GM23338 (cell line): ENCODE results near the gene CDRT15L2. TPM values are rescaled to one million over a fixed set of nuclear protein-coding genes. Genes with fewer than 3 reads are reported as not detected.

Experiments used
- ATAC-seq: fragments of 200-7000 bp; cut with Tn5 transposase; 3 replicates; pipeline ENCODE4 v1.9.1; 2020
- DNase-seq: peaks from one replicate; pipeline ENCODE4 v3.0.0-alpha.2; 2015; ENCODE audit warnings: low spot score
- H2AFZ ChIP-seq: fragments of 200-600 bp; sonication (generic); 2 replicates; pipeline ENCODE4 v1.8.0; 2016; ENCODE audit warnings: antibody characterized with exemption, mild to moderate bottlenecking, moderate library complexity
- H3F3A ChIP-seq: fragments of 200-600 bp; sonication (generic); replicated peaks from 2 replicates; pipeline ENCODE4 v1.8.0; 2017; ENCODE audit warnings: antibody characterized with exemption, mixed run types, low read depth
- H3K27ac ChIP-seq: fragments of 200-600 bp; sonication (generic); 2 replicates; pipeline ENCODE4 v1.6.1; 2016; ENCODE audit warnings: low read depth
- H3K27me3 ChIP-seq: fragments of 200-600 bp; sonication (generic); 2 replicates; pipeline ENCODE4 v1.8.0; 2016; ENCODE audit warnings: mild to moderate bottlenecking, mixed run types, moderate library complexity; ENCODE audit not compliant: insufficient read depth
- H3K36me3 ChIP-seq: fragments of 200-600 bp; sonication (generic); 2 replicates; pipeline ENCODE4 v1.8.0; 2016; ENCODE audit warnings: mild to moderate bottlenecking; ENCODE audit not compliant: insufficient read depth
- H3K4me1 ChIP-seq: fragments of 200-600 bp; sonication (generic); 2 replicates; pipeline ENCODE4 v1.8.0; 2016; ENCODE audit warnings: mild to moderate bottlenecking, moderate library complexity; ENCODE audit not compliant: insufficient read depth
- H3K4me2 ChIP-seq: fragments of 200-600 bp; sonication (generic); 2 replicates; pipeline ENCODE4 v1.7.1; 2017; ENCODE audit warnings: mixed run types
- H3K4me3 ChIP-seq: fragments of 200-600 bp; sonication (generic); 2 replicates; pipeline ENCODE4 v1.6.1; 2016; ENCODE audit warnings: mixed run types
- H3K79me2 ChIP-seq: fragments of 200-600 bp; sonication (generic); replicated peaks from 2 replicates; pipeline ENCODE4 v1.8.0; 2017; ENCODE audit warnings: mild to moderate bottlenecking; ENCODE audit not compliant: insufficient read depth
- H3K9me2 ChIP-seq: fragments of 200-600 bp; sonication (generic); 2 replicates; pipeline ENCODE4 v1.8.0; 2017; ENCODE audit not compliant: insufficient read depth
- H4K20me1 ChIP-seq: fragments of 200-600 bp; sonication (generic); replicated peaks from 2 replicates; pipeline ENCODE4 v1.8.0; 2017; ENCODE audit warnings: mild to moderate bottlenecking; ENCODE audit not compliant: insufficient read depth
- H3K27ac Mint-ChIP-seq: 2 replicates; pipeline ENCODE4 v1.8.0; 2020; ENCODE audit warnings: inconsistent platforms, mild to moderate bottlenecking, moderate library complexity, mixed read lengths
- H3K27me3 Mint-ChIP-seq: 3 replicates; pipeline ENCODE4 v1.8.0; 2022; ENCODE audit warnings: low read depth, mild to moderate bottlenecking, moderate library complexity, mixed read lengths, inconsistent platforms; ENCODE audit not compliant: insufficient read depth, poor library complexity
- H3K36me3 Mint-ChIP-seq: 3 replicates; pipeline ENCODE4 v1.8.0; 2021; ENCODE audit warnings: low read depth, mild to moderate bottlenecking, inconsistent platforms, moderate library complexity, mixed read lengths
- H3K4me1 Mint-ChIP-seq: 3 replicates; pipeline ENCODE4 v1.8.0; 2020; ENCODE audit warnings: mild to moderate bottlenecking, inconsistent platforms, mixed read lengths
- H3K4me3 Mint-ChIP-seq: 3 replicates; pipeline ENCODE4 v1.8.0; 2021; ENCODE audit warnings: moderate library complexity, mild to moderate bottlenecking, inconsistent platforms, mixed read lengths
- H3K9me3 Mint-ChIP-seq: 3 replicates; pipeline ENCODE4 v1.8.0; 2020; ENCODE audit warnings: moderate library complexity, mild to moderate bottlenecking, inconsistent platforms, mixed read lengths
- CTCF ChIP-seq, 2 experiments: fragments of 200-600 bp in 1 of 2; sonication (generic) in 1 of 2; conservative IDR thresholded peaks; 2 replicates each; pipeline versions ENCODE4 v1.5.1 to v1.6.1; 2016 to 2017; ENCODE audit warnings: antibody characterized with exemption in 2 of 2, low read depth in 2 of 2, mild to moderate bottlenecking in 2 of 2, moderate library complexity in 1 of 2
- EZH2 ChIP-seq: fragments of 200-600 bp; sonication (generic); IDR thresholded peaks from one replicate; pipeline ENCODE4 v1.8.0; 2017; ENCODE audit warnings: antibody characterized with exemption, mild to moderate bottlenecking, low read depth; ENCODE audit not compliant: unreplicated experiment
- EZH2phosphoT487 ChIP-seq: fragments of 200-600 bp; sonication (generic); IDR thresholded peaks from one replicate; pipeline ENCODE4 v1.8.1; 2018; ENCODE audit warnings: antibody characterized with exemption; ENCODE audit not compliant: unreplicated experiment
- JUNB ChIP-seq: IDR thresholded peaks from one replicate; pipeline ENCODE4 v1.6.1; 2016; ENCODE audit warnings: antibody characterized with exemption; ENCODE audit not compliant: unreplicated experiment
- NANOG ChIP-seq: IDR thresholded peaks from 2 replicates; pipeline ENCODE4 v1.6.1; 2016; ENCODE audit warnings: antibody characterized with exemption, borderline replicate concordance
- POLR2AphosphoS5 ChIP-seq: IDR thresholded peaks from 2 replicates; pipeline ENCODE4 v1.6.1; 2016; ENCODE audit warnings: antibody characterized with exemption, low read depth
- STAT1 ChIP-seq: IDR thresholded peaks from one replicate; pipeline ENCODE4 v1.6.1; 2016; ENCODE audit warnings: antibody characterized with exemption; ENCODE audit not compliant: unreplicated experiment
- ZNF114 ChIP-seq: fragments of 250-450 bp; sonication (Bioruptor Pico); IDR thresholded peaks from 2 replicates; pipeline ENCODE4 v1.5.0; 2020; ENCODE audit warnings: mild to moderate bottlenecking, moderate library complexity
- ZNF331 ChIP-seq: fragments of 250-450 bp; sonication (Bioruptor Pico); IDR thresholded peaks from 2 replicates; pipeline ENCODE4 v1.5.0; 2020; ENCODE audit warnings: low read depth, mild to moderate bottlenecking, moderate library complexity
- ZNF462 ChIP-seq: fragments of 250-450 bp; sonication (Bioruptor Pico); IDR thresholded peaks from 2 replicates; pipeline ENCODE4 v1.5.0; 2020; ENCODE audit warnings: mild to moderate bottlenecking, moderate library complexity
- polyA plus RNA-seq: library from polyadenylated mRNA; unstranded; fragments of >200 nt; fragmentation: Nextera tagmentation; extraction: Ambion mirVana; gene quantifications from 2 replicates; pipeline ENCODE4 v1.2.1, GENCODE V29; 2016
- total RNA-seq: library from RNA; depleted of rRNA; stranded (reverse); fragments of >200 nt; shearing (Covaris generic); gene quantifications from 2 replicates; pipeline ENCODE4 v1.2.3, GENCODE V29; 2014

The CDRT15L2 gene
- total and polyA plus RNA-seq, 2 experiments from 2014 or later = not detected

GRCh38 chr17:20612635-20613034 is 33.1 kb downstream of the CDRT15L2 start:
- no peak for TF ChIP-seq EZH2
- H2AFZ ChIP-seq = no peak overlapping the region
- H4K20me1 ChIP-seq = no peaks in the 10 kb centered on the region
- no peaks in the 10 kb centered on the region for H3K36me3 Mint-ChIP-seq
- no peaks in the 10 kb centered on the region for H3K9me3 Mint-ChIP-seq
- H3K4me1 Mint-ChIP-seq = no peaks in the 10 kb centered on the region
- no peak for DNase-seq
- no peak for ATAC-seq
- H3K36me3 ChIP-seq = no peaks in the 10 kb centered on the region
- H3K27ac Mint-ChIP-seq = no peak overlapping the region
- no peak overlapping the region for H3K4me3 ChIP-seq
- no peak overlapping the region for H3K27ac ChIP-seq
- no peaks in the 10 kb centered on the region for H3K27me3 ChIP-seq
- H3K4me2 ChIP-seq = no peak overlapping the region
- H3K4me3 Mint-ChIP-seq = no peak overlapping the region
- H3K27me3 Mint-ChIP-seq = peaks cover 9% of the 10 kb centered on the region
- H3K79me2 ChIP-seq = no peaks in the 10 kb centered on the region
- no peaks in the 10 kb centered on the region for H3K9me2 ChIP-seq
- no peaks in the 10 kb centered on the region for H3K4me1 ChIP-seq
- no peaks in the 10 kb centered on the region for H3F3A ChIP-seq

- ATAC-seq (no peak), DNase-seq (no peak)
- no peaks in the 10 kb centered on the region for H3K9me2 ChIP-seq
- H3K27ac ChIP-seq = no peak overlapping the region
- H3K79me2 ChIP-seq = no peaks in the 10 kb centered on the region
- TF ChIP-seq NANOG = no peak
- no peak for TF ChIP-seq POLR2AphosphoS5
- no peak for TF ChIP-seq ZNF462 (CRISPR knock-in tag)
- TF ChIP-seq ZNF331 (CRISPR knock-in tag) = no peak
- TF ChIP-seq EZH2 = no peak
- TF ChIP-seq CTCF (conservative IDR thresholded peaks at IDR 0.05; ENCODE audit: low read depth in 2 of 2) = no peak
- TF ChIP-seq JUNB = no peak
- no peak for TF ChIP-seq STAT1
- TF ChIP-seq ZNF114 = no peak
- no peak for TF ChIP-seq EZH2phosphoT487
- H4K20me1 ChIP-seq = no peaks in the 10 kb centered on the region
- H3F3A ChIP-seq = no peaks in the 10 kb centered on the region
- no peak overlapping the region for H3K4me3 ChIP-seq
- H3K4me1 Mint-ChIP-seq = no peaks in the 10 kb centered on the region
- H3K27me3 Mint-ChIP-seq = peaks cover 9% of the 10 kb centered on the region
- H3K4me3 Mint-ChIP-seq = no peak overlapping the region
- no peaks in the 10 kb centered on the region for H3K36me3 ChIP-seq
- no peaks in the 10 kb centered on the region for H3K27me3 ChIP-seq
- H3K9me3 Mint-ChIP-seq = no peaks in the 10 kb centered on the region
- H3K4me2 ChIP-seq = no peak overlapping the region
- H3K4me1 ChIP-seq = no peaks in the 10 kb centered on the region
- H3K27ac Mint-ChIP-seq = no peak overlapping the region
- no peaks in the 10 kb centered on the region for H3K36me3 Mint-ChIP-seq
- no peak overlapping the region for H2AFZ ChIP-seq
Measured at GRCh38 chr17:20613248-20613647, 33.7 kb downstream of the CDRT15L2 start.
